AG04449 (cell line): ENCODE results near the gene ZCCHC14.

Experiments used
- CTCF ChIA-PET: fragments of 350-600 bp; formaldehyde crosslinking; extraction: SDS; loops from one replicate; lab custom pipeline; 2021; ENCODE audit warnings: antibody characterized with exemption; lab: Yijun Ruan, JAX
- POLR2A ChIA-PET: fragments of 400-600, 350-600 bp; formaldehyde crosslinking; extraction: SDS; loops from one replicate; lab custom pipeline; 2020; ENCODE audit warnings: antibody characterized with exemption, inconsistent platforms; lab: Yijun Ruan, JAX
- DNase-seq: peaks from one replicate; pipeline ENCODE4 v3.0.0-alpha.2; 2010; ENCODE audit warnings: low read depth, low spot score
- H3K4me3 ChIP-seq: 2 replicates; pipeline ENCODE4 v1.5.1; 2011; ENCODE audit warnings: low read depth, mild to moderate bottlenecking, control low read depth, low read length
- TF ChIP-seq, protein P1 (sequence below): IDR thresholded peaks from one replicate; pipeline ENCODE4 v1.5.1; 2011; ENCODE audit warnings: mild to moderate bottlenecking, moderate library complexity, low read length, control low read depth, inconsistent platforms; ENCODE audit not compliant: insufficient read depth; ENCODE audit errors: missing control alignments

ZCCHC14 gene

DNA sequence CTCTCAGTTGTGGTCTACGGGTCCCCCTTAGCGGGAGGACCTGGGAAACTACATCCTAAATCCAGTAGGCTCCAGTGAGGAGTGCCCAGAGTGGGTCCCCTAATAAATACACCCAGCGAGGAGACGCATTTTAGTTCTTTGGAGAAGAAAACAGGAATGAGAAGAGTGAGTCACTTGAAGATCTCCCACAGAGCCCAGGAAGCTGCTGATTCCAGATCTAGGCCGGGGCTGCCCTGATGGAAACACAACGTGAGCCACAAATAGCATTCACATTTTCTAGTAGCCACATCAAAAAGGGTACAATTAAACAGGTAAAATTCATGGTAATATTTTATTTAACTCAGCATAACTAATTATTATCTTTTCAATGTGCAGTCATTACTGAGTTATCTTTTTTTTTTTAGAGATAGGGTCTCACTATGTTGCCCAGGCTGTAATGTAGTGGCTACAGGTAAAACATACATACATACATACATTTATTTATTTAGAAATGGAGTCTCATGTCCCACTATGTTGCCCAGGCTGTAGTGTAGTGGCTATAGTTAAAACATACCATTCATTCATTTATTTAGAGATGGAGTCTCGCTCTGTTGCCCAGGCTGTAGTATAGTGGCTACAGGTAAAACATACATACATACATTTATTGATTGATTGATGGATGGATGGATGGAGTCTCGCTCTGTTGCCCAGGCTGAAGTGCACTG, 130.8 kb downstream of the ZCCHC14 start:
- CTCF ChIA-PET = interaction anchor here (0.7 to 1.6 kb wide), 4 partner anchors 11 to 37 kb away, joined by 3 to 4 read pairs (median 3); no protein-coding TSS in a partner anchor
- H3K4me3 ChIP-seq = no peak overlapping the region
- TF ChIP-seq, protein P1, sequence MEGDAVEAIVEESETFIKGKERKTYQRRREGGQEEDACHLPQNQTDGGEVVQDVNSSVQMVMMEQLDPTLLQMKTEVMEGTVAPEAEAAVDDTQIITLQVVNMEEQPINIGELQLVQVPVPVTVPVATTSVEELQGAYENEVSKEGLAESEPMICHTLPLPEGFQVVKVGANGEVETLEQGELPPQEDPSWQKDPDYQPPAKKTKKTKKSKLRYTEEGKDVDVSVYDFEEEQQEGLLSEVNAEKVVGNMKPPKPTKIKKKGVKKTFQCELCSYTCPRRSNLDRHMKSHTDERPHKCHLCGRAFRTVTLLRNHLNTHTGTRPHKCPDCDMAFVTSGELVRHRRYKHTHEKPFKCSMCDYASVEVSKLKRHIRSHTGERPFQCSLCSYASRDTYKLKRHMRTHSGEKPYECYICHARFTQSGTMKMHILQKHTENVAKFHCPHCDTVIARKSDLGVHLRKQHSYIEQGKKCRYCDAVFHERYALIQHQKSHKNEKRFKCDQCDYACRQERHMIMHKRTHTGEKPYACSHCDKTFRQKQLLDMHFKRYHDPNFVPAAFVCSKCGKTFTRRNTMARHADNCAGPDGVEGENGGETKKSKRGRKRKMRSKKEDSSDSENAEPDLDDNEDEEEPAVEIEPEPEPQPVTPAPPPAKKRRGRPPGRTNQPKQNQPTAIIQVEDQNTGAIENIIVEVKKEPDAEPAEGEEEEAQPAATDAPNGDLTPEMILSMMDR = no peak
- DNase-seq = no peak
- POLR2A ChIA-PET = no interaction called here

DNA sequence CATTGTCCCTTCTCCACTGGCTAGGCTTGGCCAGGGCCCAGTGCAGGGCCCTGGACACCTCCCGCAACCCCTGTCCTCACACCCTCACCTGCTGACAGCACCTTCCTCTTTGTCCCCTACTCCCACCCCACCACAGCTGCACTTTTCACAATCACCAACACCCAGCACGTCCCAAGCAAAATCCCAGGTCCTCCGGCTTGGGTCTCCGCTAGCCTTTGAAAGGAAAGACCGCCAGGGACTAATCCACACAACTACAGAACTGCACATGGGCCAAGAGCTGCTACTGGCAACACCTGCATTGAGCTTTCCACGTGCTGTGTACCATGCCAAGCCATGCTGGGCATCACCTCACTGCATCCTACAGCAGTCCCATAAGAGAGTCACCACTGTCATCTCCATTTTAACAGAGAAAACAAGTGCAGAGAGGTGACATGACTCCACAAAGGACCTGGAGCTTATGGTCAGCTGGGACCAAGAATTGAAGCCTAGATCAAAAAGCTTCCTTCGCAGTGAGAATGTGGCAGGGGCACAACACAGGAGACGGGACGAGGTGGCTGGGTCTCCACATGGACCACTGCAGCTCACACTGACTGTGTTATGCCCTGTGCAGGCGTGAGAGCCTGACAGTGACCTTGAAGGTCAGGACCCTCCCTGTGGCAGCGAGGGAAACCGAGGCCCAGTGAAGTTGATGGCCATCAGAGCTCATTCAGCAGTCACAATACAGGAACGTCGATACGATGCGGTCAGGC, 131.8 kb downstream of the ZCCHC14 start:
- DNase-seq = no peak
- POLR2A ChIA-PET = no interaction called here
- CTCF ChIA-PET = interaction anchor here (0.7 to 2.1 kb wide), 5 partner anchors 12 to 298 kb away, joined by 3 to 5 read pairs (median 3); partner anchors contain the start of gene C16orf95
- TF ChIP-seq, protein P1 = no peak
- H3K4me3 ChIP-seq = no peak overlapping the region

DNA sequence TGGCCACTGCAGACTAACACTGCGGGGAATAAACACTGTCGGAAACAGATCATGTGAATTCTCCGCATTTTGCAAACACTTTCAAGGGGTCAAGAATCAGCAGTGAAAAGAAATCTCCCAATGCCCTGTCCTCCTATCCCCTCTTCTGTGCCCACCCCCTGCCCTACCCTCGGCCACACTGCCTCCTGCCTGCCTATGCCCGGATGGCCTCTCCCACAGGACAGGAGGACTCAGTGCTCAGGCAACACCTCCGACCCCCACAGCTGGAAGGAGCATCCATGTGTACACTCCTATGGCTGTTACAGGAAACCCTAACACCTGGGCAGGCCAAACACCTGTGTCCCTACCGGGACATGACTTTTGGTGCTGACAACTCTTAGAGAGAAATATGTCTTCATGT, 133.7 kb downstream of the ZCCHC14 start:
- POLR2A ChIA-PET = no interaction called here

DNA sequence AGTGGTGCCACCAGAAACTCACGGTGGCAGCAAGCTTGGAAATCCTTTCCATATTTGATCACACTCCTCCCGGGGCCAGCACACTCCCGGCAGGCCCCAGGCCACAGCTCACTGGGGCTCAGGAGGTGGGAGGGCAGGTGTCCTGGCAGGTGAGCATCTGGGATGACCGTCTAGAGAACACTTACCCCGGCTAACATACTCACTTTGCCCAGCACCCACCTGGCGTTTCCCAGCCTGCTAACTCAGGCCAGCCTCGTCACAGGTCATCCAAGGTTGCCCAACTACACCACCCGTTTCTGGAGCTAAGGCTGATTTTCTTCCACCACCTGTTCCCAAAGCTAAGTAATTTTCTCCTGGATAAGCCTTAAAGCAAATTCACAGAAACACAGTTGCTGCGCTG, 134.1 kb downstream of the ZCCHC14 start:
- DNase-seq = no peak
- ChIA-PET POLR2A (no interaction called here), CTCF (interaction anchor here (1.9 kb wide), 1 partner anchor 61 kb away, joined by 4 read pairs; no protein-coding TSS in a partner anchor)
- TF ChIP-seq, protein P1 = no peak
- H3K4me3 ChIP-seq = no peak overlapping the region

More for the DNA sequence above, 133.7 kb downstream of the ZCCHC14 start:
- CTCF ChIA-PET = interaction anchor here (1.9 kb wide), 1 partner anchor 61 kb away, joined by 4 read pairs; no protein-coding TSS in a partner anchor
- no peak overlapping the region for H3K4me3 ChIP-seq
- TF ChIP-seq, protein P1 = no peak
- DNase-seq = no peak

DNA sequence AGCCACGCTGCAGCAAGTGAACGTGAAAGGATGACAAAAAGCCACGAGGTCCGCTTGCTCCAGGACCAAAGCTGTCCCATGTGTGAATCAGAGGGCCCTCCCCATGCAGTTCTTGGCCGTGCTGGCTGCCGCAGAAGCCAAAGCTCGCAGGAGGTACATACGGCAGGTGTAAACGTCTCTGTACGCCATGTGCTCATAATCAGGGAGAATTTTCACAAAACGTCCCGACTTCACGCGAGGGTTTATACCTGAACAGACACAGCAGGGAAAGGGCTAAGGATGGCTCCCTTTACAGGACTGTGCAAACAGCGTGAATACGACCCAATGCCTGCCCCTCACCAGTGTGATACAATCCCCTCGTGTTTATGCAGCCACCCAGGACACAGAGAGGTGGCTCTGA, 134.6 kb downstream of the ZCCHC14 start:
- H3K4me3 ChIP-seq = no peak overlapping the region
- POLR2A ChIA-PET = no interaction called here
- TF ChIP-seq, protein P1 = no peak
- CTCF ChIA-PET = interaction anchor here (1.0 to 1.9 kb wide), 2 partner anchors 9 to 60 kb away, joined by 3 to 4 read pairs; no protein-coding TSS in a partner anchor
- DNase-seq = no peak

DNA sequence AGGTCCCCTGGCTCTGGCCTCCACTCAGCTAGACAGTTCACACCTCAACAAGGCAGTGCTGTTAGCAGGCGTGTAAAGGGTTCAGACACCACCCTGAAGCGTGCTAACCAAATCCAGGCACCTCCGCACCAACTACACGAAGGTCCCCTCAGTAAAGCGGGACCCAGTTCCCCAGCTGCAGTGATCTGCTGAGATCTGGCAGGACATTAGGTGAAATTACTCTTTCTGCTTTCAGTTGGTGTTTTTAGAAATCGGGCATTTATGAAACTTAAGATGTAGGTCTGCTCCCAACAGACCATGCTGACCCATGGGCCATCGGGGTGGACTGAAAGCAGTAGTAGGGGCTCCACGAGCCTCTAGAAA, 136.4 kb downstream of the ZCCHC14 start:
- no peak for DNase-seq
- POLR2A ChIA-PET = no interaction called here
- TF ChIP-seq, protein P1 = no peak
- CTCF ChIA-PET = no interaction called here
- H3K4me3 ChIP-seq = no peak overlapping the region
